GM21825 (cell line): ENCODE measurements around the gene SPOCK1.

Experiments used
- ATAC-seq: cut with Tn5 transposase; IDR thresholded peaks from one replicate; pipeline ENCODE4 v1.9.1; 2021; ENCODE audit warnings: mild to moderate bottlenecking, moderate library complexity; ENCODE audit not compliant: unreplicated experiment

Gene SPOCK1

GRCh38 chr5:137446615-137447014 is 52.5 kb downstream of the SPOCK1 start:
- no peak for ATAC-seq

DNA sequence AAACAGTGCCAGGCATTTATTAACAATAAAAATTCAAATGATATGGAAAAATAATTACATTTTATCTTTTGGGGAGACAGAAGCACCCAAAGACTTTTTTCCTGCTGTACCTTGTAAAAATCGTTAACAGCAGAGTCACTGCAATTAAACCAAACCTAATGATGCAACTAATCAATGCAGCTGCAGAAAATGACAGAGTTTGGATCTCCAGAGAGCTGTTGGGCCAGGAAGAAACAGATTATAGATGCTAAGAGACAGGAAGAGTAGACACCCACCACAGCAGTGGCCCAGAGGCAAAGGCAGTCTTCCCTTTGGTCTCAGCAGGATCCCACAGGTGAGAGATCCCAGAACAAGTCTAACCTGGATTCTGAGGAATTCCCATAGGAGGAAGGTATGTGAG is 53.0 kb downstream of the SPOCK1 start:
- no peak for ATAC-seq

DNA sequence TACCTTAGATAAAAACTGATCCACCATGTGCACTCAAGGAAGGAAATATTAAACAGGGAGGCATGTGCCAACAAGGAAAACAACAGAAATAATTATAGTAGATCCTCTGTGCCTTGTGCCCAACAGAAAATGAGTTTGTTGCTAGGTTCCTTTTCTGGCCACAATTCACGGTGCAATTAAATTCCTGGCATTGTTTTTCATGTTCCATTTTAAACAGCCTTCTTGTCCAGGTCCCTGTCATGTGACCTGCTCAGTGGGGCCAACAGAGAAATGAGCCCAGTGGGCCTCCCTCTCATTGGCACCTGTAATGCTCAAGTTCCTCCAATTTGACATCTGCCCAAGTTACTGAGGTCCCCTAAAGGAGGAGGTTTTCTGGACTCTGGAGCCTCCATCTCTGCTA is 56.5 kb downstream of the SPOCK1 start:
- no peak for ATAC-seq

DNA sequence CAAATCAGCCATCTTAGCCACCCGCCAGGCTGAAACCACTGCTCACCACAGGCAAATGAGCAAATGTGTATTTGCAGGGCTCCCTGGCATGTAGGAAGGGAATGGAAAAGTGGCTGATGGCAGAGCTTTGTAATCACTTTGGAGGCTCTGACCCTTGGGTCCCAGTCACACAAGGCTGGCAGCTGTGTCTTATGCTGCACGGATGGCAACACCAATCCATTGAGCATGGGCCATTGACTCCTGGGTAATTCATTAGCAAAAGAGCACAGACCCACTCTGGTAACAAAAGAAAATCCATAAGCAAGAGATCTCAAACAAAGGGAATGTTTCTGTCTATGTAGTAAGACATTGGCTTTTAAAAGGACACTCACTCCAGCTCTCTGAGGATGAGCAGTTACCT is 57.6 kb downstream of the SPOCK1 start:
- no peak for ATAC-seq

DNA sequence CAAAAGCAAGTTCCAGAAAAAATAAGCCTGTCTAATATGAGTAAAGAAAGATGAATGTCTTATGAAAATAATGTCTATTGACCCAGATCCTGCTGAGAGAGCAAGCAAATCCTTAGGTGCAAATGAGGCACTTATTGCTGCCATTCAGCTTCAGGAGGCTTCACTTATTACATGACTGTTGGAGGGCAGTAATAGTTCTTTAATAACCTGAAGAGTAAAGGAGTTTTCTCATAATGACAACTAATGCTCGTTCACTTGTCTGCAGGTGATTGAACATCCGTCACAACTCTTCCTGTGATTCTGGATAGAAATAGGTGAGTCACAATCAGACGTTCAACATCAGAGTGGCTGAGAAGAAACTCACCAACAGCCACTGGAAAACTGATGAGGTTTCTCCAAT is 58.3 kb downstream of the SPOCK1 start:
- no peak for ATAC-seq

- no peak for ATAC-seq
Measured at GRCh38 chr5:137439645-137440044, 59.5 kb downstream of the SPOCK1 start.

DNA sequence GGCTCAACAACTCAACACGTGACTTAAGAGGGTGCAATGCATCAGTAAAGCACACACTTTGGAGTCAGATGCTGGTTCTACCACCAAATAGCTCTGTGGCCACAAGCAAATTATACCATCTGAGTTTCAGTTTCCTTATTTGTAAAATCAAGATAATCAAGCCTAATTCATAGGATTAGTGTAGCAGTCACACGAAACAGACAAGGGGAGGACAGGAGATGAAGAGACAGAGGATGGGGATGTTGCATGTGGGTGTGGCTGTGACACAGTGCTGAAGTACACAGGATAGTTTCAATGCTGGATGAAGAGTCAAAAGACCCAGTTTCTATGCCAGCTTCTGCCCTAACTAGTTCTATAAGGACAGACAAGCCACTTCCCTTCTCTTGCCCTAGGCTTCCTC is 60.2 kb downstream of the SPOCK1 start:
- ATAC-seq = no peak

DNA sequence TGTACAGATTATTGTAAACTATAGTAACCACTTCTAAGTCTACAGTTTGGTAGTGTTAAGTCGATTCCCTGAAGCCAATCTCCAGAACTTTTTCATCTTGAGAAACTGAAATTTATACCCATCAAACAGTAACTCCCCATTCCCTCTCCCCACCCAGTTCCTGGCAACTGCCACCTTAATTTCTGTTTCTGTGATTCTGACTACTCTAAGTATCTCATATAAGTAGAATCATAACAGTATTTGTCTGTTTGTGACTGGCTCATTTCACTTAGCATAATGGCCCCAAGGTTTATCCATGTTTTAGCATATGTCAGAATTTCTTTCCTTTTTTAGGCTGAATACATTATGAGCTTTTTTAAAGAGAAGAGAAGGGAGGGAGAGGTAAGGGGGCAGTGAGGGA is 61.4 kb downstream of the SPOCK1 start:
- ATAC-seq = no peak

GRCh38 chr5:137433539-137433938 is 65.6 kb downstream of the SPOCK1 start:
- no peak for ATAC-seq

DNA sequence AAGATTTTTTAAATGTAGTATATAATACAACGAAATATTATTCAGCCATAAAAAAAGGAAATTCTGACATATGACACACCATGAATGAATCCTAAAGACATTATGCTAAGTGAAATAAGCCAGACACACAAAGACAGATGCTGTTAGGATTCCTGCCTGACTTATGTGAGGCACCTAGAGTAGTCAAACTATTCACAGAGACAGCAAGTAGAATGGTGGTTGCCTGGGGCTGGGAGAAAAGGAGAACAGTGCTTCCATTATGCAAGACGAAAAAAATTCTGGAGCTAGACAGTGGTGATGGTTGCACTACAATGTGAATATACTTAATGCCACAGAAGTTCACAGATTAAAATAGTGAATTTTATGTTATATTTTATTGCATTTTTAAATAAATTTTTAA is 66.8 kb downstream of the SPOCK1 start:
- no peak for ATAC-seq

DNA sequence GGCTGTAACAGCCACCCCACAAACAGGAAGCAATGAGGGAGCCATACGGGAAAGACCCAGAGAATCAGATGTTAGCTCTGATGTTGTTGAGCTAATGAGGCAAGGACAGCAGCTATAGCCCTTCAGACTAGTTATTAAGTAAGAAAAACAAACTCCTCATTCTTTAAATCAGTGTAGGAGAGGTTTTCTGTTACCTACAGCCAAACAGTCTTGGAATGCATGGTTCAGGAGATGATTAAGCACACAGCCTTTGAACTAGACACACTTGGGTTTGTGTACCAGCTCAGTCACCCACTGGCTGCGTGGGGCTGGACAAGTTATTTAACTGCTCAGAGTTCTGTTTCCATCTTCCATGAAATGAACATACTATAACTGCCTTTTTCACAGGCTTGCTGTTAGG is 68.1 kb downstream of the SPOCK1 start:
- ATAC-seq = no peak

DNA sequence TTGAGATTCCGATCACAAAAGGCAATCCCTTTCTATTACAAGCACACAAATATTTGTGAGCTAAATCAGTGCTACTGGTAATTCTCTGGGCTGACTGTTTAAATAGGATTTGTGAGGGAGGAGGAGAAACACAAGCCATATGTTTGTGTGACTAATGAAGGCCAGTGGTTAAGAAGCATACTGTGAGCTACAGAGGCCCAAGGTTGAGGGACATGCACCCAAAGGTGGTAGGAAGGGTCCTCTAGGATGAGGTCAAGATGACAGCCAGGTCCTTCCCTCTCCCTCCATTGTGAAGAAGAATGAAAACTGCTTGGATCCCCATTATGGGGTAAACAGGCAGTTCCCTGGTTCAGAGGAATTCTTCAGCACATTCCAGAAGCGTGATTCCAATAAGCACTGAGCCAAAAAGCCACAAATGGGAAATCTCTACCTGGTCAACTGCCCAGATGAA is 83.9 kb downstream of the SPOCK1 start:
- ATAC-seq = no peak

GRCh38 chr5:137414112-137414755 is 84.9 kb downstream of the SPOCK1 start:
- no peak for ATAC-seq

GRCh38 chr5:137412136-137412535 is 87.0 kb downstream of the SPOCK1 start:
- no peak for ATAC-seq

DNA sequence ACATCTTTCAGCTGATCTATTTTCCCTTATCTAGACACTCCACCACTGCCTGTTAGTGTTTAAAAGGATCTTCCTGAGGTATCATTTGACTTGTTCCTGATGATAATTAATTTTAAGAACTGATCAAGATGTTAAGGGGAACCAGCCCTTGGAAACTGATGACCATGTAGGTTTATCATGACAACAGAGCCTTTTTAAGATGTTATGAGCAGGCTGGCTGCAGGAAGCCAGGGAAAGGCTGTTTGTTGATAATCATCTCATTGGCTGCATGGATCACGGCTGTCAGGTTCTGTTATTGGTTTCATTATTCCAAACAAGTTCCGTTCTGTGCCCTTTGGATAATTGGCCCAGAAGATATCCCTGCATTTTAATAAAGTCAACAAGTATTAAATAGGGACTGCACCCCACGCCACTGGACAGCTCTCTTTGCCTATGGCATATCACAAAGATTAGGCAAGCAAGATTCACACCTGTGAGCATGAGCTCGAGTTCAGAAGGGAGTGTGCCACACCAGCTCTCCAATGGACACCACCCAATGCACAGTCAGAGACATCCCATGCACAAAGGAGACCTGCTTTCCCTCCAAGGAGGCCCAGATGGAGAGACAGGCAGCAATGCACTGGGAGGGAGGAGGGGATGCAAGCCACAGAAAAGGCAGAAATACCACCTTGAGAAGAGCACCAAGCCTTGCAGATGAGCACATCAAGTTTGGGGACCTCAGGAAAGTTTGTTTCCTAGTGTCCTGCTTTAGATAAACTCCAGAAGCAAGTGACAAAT is 88.7 kb downstream of the SPOCK1 start:
- no peak for ATAC-seq

- ATAC-seq = no peak
Measured at GRCh38 chr5:137409736-137410135, 89.4 kb downstream of the SPOCK1 start.

GRCh38 chr5:137407090-137407489 is 92.0 kb downstream of the SPOCK1 start:
- ATAC-seq = no peak

GRCh38 chr5:137405393-137405792 is 93.7 kb downstream of the SPOCK1 start:
- no peak for ATAC-seq

DNA sequence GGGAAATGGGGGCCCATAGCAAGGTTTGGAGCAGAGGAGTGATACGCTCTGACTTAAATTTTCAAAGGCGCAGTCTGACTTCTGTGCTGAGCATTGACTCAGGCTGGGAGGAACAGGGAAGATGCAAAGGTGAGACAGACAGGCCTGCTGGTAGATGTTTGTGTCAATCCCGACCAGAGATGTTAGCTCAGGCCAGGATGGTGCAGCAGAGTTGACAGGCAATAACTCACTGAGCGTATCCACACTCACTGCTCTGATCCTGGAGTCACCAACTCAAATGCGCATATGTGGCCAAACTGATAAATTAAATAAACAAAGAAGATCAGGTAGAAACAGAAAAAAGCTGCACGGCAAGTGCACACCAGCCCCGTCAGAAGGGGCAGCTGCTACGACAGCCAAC is 95.3 kb downstream of the SPOCK1 start:
- ATAC-seq = no peak

- ATAC-seq = no peak
Measured at GRCh38 chr5:137402436-137403187, 96.5 kb downstream of the SPOCK1 start.

DNA sequence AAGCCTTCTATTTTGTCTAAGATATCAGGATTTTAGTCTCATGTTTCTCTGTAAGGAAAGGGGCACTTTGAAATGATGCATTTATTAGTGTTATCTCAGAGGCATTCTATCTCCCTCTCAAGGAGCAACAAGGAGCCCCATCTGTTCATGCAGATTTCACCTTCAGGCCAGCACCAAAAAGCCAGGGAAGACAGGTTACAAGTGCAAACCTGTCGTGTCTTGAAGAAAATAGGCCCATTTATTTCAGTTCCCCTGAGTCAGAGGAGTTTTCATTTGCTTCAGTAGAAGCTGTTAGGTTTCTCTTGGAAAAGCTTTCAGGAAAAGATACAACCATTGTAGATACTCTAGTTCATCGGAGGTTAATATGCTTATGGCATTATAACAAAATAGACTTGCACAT is 97.2 kb downstream of the SPOCK1 start:
- ATAC-seq = no peak

DNA sequence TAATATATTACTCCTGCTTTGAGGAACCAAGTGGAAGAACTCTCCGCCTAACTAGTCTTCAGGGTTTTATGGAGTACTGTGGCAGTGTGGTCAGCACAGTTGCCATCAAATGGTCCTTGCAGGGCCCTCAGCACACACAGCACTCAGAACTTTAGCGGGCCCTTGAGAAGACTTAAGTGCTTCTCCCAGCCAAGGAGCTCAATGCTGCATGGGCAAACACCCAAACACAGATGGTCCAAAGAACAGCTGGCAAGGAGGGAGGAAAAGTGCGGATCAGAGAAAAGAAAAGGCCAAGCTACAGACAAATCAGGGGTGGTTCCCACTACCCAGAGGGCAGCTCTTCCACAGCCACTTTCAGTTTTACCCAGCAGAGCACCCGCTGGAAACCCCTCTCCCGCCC is 98.6 kb downstream of the SPOCK1 start:
- no peak for ATAC-seq
